RWPE2 (cell line): ENCODE results near the gene GTF2F2.

Source experiments
- ATAC-seq: fragments of 200-7000 bp; cut with Tn5 transposase; 3 replicates; pipeline ENCODE4 v1.9.1; 2021; ENCODE audit warnings: low read depth
- DNase-seq: peaks from one replicate; pipeline ENCODE4 v3.0.0-alpha.2; 2020; ENCODE audit warnings: low spot score
- H3K27ac ChIP-seq: fragments of 450-650 bp; 2 replicates; pipeline ENCODE4 v1.5.1; 2017; ENCODE audit warnings: mild to moderate bottlenecking; ENCODE audit not compliant: poor library complexity, severe bottlenecking
- H3K27me3 ChIP-seq: fragments of 250-450 bp; sonication (Bioruptor Pico); 2 replicates; pipeline ENCODE4 v1.5.1; 2021; ENCODE audit warnings: mild to moderate bottlenecking, moderate library complexity; ENCODE audit not compliant: insufficient read depth, poor library complexity, severe bottlenecking
- H3K36me3 ChIP-seq: fragments of 250-450 bp; sonication (Bioruptor Pico); 2 replicates; pipeline ENCODE4 v1.5.1; 2020; ENCODE audit warnings: low read depth, mild to moderate bottlenecking, moderate library complexity
- H3K4me1 ChIP-seq: fragments of 250-450 bp; sonication (Bioruptor Pico); 2 replicates; pipeline ENCODE4 v1.5.1; 2021; ENCODE audit warnings: mild to moderate bottlenecking, moderate library complexity; ENCODE audit not compliant: insufficient read depth, poor library complexity, severe bottlenecking
- H3K4me3 ChIP-seq: fragments of 250-450 bp; sonication (Bioruptor Pico); 2 replicates; pipeline ENCODE4 v1.5.1; 2021; ENCODE audit warnings: mild to moderate bottlenecking, moderate library complexity; ENCODE audit not compliant: severe bottlenecking
- H3K9me3 ChIP-seq: fragments of 250-450 bp; sonication (Bioruptor Pico); 2 replicates; pipeline ENCODE4 v1.5.1; 2021; ENCODE audit warnings: mild to moderate bottlenecking, moderate library complexity; ENCODE audit not compliant: severe bottlenecking
- TF ChIP-seq, protein P1 (sequence below): fragments of 450-650 bp; IDR thresholded peaks from one replicate; pipeline ENCODE4 v1.5.1; 2017; ENCODE audit warnings: mild to moderate bottlenecking, moderate library complexity; ENCODE audit not compliant: poor library complexity, severe bottlenecking

The GTF2F2 gene

DNA sequence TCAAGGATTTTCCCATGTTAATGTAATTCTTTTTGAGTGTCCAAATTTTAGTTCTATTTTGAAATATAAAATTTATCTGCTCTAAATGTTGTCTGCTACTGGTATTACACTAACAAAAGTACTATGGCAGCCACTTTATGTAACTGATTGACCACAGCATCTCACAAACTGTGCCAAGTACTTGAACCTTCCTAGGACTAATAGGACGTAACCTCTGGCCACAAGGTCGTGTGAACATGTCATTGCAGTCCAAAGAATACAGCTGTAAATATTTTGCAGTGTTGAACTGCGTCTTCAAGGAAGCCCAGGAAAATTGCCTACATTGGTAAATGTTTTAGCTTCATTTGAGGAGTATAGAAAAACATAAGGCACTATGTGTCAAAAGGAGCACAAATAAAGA lies 78.6 kb downstream of the GTF2F2 start:
- DNase-seq: no peak
- Histone ChIP-seq H3K27ac (peak overlapping the region; percentile 38), H3K9me3 (no peaks in the 10 kb centered on the region), H3K4me1 (peaks cover 31% of the 10 kb centered on the region), H3K27me3 (no peaks in the 10 kb centered on the region), H3K36me3 (peaks cover 4% of the 10 kb centered on the region; the same call in 1 of the 2 replicates), H3K4me3 (no peak overlapping the region)
- ATAC-seq: no peak
- TF ChIP-seq, protein P1, sequence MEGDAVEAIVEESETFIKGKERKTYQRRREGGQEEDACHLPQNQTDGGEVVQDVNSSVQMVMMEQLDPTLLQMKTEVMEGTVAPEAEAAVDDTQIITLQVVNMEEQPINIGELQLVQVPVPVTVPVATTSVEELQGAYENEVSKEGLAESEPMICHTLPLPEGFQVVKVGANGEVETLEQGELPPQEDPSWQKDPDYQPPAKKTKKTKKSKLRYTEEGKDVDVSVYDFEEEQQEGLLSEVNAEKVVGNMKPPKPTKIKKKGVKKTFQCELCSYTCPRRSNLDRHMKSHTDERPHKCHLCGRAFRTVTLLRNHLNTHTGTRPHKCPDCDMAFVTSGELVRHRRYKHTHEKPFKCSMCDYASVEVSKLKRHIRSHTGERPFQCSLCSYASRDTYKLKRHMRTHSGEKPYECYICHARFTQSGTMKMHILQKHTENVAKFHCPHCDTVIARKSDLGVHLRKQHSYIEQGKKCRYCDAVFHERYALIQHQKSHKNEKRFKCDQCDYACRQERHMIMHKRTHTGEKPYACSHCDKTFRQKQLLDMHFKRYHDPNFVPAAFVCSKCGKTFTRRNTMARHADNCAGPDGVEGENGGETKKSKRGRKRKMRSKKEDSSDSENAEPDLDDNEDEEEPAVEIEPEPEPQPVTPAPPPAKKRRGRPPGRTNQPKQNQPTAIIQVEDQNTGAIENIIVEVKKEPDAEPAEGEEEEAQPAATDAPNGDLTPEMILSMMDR: no peak

DNA sequence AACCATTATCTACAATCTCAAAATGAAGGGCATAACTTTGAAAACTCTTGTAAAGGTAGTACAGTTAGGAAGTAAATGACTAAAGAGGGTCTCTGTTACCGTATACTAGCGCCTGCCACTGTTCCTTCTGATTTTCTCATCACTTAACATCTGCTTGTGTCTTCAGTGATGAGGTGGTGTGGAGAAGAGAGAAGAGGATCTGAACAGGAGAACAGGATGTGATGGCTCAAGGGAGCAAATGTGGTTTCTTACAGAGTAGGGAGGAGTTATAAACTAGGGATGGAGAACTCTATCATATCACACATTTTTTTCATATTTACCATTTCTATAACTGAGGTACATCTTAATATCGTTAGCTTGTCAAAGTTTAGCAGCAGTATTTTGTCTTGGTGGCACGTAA lies 79.4 kb downstream of the GTF2F2 start:
- Histone ChIP-seq H3K4me3 (no peak overlapping the region), H3K27me3 (no peaks in the 10 kb centered on the region), H3K36me3 (peaks cover 4% of the 10 kb centered on the region; the same call in 1 of the 2 replicates), H3K27ac (peak overlapping the region; percentile 38), H3K4me1 (peaks cover 34% of the 10 kb centered on the region), H3K9me3 (no peaks in the 10 kb centered on the region)
- DNase-seq: no peak
- TF ChIP-seq, protein P1: no peak
- no peak for ATAC-seq

DNA sequence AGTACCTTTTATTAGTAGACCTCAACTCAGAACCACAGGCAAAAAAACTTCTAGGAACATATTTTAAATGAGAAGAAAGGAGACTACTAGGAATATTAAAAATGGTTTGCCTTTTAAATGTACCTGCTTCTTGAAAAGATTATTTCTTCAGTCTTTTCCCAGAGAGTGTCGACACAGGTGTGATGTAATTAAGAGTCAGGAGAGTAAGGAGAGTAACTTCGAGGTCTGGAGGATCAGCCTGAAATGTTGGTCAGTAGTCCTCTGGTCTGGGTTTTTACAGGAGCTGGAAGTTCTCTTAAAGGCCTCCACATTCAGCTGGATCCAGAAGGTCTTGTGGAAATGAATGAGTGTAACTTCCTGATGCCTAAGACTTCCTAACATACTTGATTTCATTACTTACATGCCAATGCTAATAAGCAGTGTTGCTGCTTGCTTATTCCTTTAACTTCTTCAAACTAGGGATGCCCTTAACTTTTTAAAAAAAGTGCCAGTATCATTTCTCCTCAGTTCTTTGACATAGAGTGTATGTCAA lies 80.5 kb downstream of the GTF2F2 start, which contains the start of gene KCTD4:
Gene KCTD4 (minus strand): TSS at position 345 of the 532 bp plus-strand sequence. CDS start 6,478 bp downstream, outside the sequence.
- TF ChIP-seq, protein P1: no peak
- H3K27me3 ChIP-seq: no peaks in the 10 kb centered on the region
- peak within 1 kb of the TSS; percentile 38 for H3K27ac ChIP-seq
- 0 out of 3 replicates have a peak, but pooled peaks have one; percentile 28 for ATAC-seq
- H3K9me3 ChIP-seq: no peaks in the 10 kb centered on the region
- peaks cover 39% of the 10 kb centered on the region for H3K4me1 ChIP-seq
- H3K36me3 ChIP-seq: peaks cover 4% of the 10 kb centered on the region; the same call in 1 of the 2 replicates
- H3K4me3 ChIP-seq: no peak within 1 kb of the TSS
- no peak for DNase-seq

DNA sequence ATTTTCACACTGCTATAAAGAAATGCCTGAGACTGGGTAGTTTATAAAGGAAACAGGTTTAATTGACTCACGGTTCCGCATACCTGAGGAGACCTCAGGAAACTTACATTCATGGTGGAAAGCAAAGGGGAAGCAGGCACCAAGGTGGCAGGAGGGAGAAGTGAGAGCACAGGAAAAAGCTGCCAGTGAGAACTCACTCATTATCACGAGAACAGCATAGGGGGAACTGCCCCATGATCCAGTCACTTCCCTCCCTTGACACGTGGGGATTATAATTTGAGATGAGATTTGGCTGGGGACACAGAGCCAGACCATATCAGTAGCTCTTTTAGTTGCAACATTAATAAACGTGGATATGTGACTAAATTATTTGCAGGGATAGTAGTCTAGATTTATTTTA lies 84.8 kb downstream of the GTF2F2 start:
- Histone ChIP-seq H3K27ac (peak overlapping the region; percentile 100), H3K9me3 (no peaks in the 10 kb centered on the region), H3K4me1 (peaks cover 61% of the 10 kb centered on the region), H3K27me3 (no peaks in the 10 kb centered on the region), H3K36me3 (peaks cover 18% of the 10 kb centered on the region), H3K4me3 (no peak overlapping the region)
- TF ChIP-seq, protein P1: no peak
- DNase-seq: no peak
- ATAC-seq: no peak

DNA sequence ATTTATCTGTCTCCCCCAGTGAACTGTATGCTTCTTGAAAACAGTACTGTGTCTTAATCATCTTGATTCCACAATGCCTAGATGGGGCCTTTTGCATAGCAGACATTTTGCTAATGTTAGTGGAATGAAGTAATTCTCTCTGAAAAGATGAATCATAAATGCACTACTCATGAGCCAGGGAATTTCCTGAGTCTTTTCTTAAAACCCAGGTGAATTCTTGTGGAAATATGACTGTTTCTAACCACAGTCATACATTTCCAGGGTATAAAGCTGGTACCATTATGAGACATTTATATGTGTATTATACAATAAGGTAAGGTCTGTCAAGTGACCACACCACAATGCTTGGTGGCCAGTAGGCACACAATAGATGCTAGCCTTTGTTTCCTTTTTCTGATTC lies 86.0 kb downstream of the GTF2F2 start:
- Histone ChIP-seq H3K9me3 (no peaks in the 10 kb centered on the region), H3K27me3 (no peaks in the 10 kb centered on the region), H3K36me3 (peaks cover 26% of the 10 kb centered on the region), H3K27ac (peak overlapping the region; percentile 100), H3K4me3 (no peak overlapping the region), H3K4me1 (peaks cover 50% of the 10 kb centered on the region)
- ATAC-seq (peak; percentile 87), DNase-seq (no peak)
- TF ChIP-seq, protein P1: no peak
